AG09309 (cell line): ENCODE measurements around the gene KMT2C.

Experiments
- DNase-seq: peaks from one replicate; pipeline ENCODE4 v3.0.0-alpha.2; 2010; ENCODE audit warnings: low read depth
- H3K4me3 ChIP-seq: 2 replicates; pipeline ENCODE4 v1.5.1; 2011; ENCODE audit warnings: mild to moderate bottlenecking, low read depth, low read length, moderate library complexity; ENCODE audit not compliant: control insufficient read depth
- TF ChIP-seq, protein P1 (sequence below): IDR thresholded peaks from 2 replicates; pipeline ENCODE4 v1.5.1; 2011; ENCODE audit warnings: mild to moderate bottlenecking, low read depth, low read length, inconsistent platforms; ENCODE audit not compliant: insufficient read depth, control insufficient read depth; ENCODE audit errors: missing control alignments

KMT2C gene

DNA sequence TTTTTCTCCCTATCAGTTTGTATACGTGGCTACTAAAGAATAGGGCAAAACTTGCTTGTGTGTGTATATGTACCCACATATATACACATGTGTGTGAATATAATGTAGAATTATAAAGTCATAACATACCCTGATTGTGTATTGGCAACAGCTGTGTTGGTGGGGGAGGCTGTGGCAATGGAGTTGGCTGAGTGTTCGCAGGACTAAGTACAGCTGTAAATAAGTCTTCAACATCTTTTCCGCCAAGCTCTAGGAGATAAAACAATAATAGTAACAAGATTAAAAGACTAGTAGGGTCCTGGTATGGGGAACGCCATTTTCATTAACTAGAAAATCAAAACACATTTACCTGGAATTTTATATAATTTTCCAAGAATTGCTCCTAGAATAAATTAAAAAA lies 241.9 kb downstream of the KMT2C start:
- no peak for DNase-seq
- no peak overlapping the region for H3K4me3 ChIP-seq
- TF ChIP-seq, protein P1, sequence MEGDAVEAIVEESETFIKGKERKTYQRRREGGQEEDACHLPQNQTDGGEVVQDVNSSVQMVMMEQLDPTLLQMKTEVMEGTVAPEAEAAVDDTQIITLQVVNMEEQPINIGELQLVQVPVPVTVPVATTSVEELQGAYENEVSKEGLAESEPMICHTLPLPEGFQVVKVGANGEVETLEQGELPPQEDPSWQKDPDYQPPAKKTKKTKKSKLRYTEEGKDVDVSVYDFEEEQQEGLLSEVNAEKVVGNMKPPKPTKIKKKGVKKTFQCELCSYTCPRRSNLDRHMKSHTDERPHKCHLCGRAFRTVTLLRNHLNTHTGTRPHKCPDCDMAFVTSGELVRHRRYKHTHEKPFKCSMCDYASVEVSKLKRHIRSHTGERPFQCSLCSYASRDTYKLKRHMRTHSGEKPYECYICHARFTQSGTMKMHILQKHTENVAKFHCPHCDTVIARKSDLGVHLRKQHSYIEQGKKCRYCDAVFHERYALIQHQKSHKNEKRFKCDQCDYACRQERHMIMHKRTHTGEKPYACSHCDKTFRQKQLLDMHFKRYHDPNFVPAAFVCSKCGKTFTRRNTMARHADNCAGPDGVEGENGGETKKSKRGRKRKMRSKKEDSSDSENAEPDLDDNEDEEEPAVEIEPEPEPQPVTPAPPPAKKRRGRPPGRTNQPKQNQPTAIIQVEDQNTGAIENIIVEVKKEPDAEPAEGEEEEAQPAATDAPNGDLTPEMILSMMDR = no peak

GRCh38 chr7:152189061-152189460 lies 246.7 kb downstream of the KMT2C start:
- H3K4me3 ChIP-seq = no peak overlapping the region
- DNase-seq = no peak
- TF ChIP-seq, protein P1 = no peak

GRCh38 chr7:152185558-152185957 lies 250.2 kb downstream of the KMT2C start:
- no peak overlapping the region for H3K4me3 ChIP-seq
- DNase-seq = no peak
- TF ChIP-seq, protein P1 = no peak

- no peak for DNase-seq
- TF ChIP-seq, protein P1 = no peak
- H3K4me3 ChIP-seq = no peak overlapping the region
Observed at GRCh38 chr7:152180587-152180986, 255.2 kb downstream of the KMT2C start.

GRCh38 chr7:152180048-152180447 lies 255.8 kb downstream of the KMT2C start:
- H3K4me3 ChIP-seq = no peak overlapping the region
- DNase-seq = no peak
- TF ChIP-seq, protein P1 = no peak

DNA sequence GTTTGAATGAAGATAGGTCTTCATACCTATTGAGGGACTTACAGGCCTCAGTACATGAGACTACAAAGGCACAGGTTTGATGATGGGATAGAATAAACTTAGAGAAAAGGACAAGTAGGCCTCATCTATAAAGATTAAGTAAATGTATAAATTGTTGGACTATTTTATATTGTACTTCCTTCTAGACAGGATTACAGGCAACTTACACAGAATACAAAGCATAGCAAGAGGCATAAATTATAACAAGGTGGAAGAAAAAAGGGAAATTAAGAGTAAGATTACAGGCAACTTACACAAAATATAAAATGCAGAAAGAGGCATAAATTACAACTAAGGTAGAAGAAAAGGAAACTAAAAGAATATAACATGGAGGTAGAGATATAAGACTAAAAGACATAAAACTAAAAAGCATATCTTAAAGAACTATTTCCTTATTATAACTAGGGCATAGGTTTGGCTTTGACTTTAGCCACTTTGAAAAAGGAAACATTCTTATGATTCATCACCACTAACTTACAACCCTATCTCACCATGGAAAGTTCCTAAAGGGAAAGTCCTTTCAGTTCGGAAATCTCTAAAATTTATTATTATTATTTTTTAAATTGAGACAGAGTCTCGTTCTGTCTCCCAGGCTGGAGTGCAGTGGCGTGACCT lies 257.3 kb downstream of the KMT2C start:
- TF ChIP-seq, protein P1 = no peak
- DNase-seq = no peak
- no peak overlapping the region for H3K4me3 ChIP-seq

DNA sequence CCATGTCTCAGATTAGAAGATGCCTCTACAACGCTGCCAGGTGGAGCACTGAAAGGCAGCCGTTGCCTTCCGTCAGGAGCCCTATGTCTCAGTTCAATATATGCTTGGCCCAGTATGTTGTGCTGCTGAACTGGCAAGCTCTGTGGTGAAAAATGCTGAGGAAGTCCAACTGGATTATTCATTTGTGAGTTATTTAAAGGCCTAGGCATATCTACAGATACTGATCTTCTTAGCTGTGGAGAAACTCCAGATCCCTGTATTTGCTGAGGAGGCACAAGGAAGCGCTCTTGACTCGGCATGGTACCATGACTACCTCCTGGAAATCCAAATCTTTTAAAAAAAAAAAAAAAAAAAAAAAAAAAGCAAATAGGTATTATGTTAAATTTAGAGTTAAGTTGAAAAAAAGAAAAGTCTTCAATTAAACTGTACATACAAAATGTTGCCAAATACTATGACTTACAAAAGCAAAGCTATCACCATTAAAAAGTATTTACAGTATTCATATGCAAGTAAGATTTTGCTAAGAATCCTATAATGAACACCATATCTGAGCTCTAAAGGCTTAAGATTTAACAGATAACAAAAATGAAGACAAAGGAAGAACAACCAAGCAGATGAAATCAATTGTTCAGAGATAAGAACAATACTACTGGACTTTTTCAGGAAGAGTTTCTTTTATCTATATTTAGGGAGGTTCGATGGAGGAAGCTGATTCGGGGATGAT lies 258.0 kb downstream of the KMT2C start:
- H3K4me3 ChIP-seq = no peak overlapping the region
- DNase-seq = no peak
- TF ChIP-seq, protein P1 = no peak
